ENCODE results near the gene HSP90AB1. TPM values are rescaled to one million over a fixed set of nuclear protein-coding genes. Genes with fewer than 3 reads are reported as not detected.

HSP90AB1 gene
- total RNA-seq, 1 donor: 928 TPM

GRCh38 chr6:44222486-44223318, 24.2 kb upstream of the HSP90AB1 start:
- DNase-seq (ENCODE audit: low read depth): no peak

GRCh38 chr6:44223319-44224028, 23.4 kb upstream of the HSP90AB1 start, which contains the start of gene SLC29A1:
SLC29A1 (plus strand) TSS chr6:44223595; CDS start chr6:44227314, 3,719 bp downstream.
- peak within 1 kb of the TSS; percentile 61 for H3K4me3 ChIP-seq (ENCODE audit: low read depth, low read length)
- peak; percentile 49 for DNase-seq (ENCODE audit: low read depth)
- TF ChIP-seq CTCF (IDR thresholded peaks at IDR 0.05; ENCODE audit: insufficient read depth, low read depth, low read length): peak; percentile 10

More at GRCh38 chr6:44222486-44223318, 24.2 kb upstream of the HSP90AB1 start:
- peak overlapping the region; percentile 61 for H3K4me3 ChIP-seq (ENCODE audit: low read depth, low read length)
- no peak for TF ChIP-seq CTCF (IDR thresholded peaks at IDR 0.05; ENCODE audit: insufficient read depth, low read depth, low read length)

GRCh38 chr6:44224029-44224964, 22.6 kb upstream of the HSP90AB1 start:
- no peak for DNase-seq (ENCODE audit: low read depth)
- TF ChIP-seq CTCF (IDR thresholded peaks at IDR 0.05; ENCODE audit: insufficient read depth, low read depth, low read length): no peak
- peak overlapping the region; percentile 61 for H3K4me3 ChIP-seq (ENCODE audit: low read depth, low read length)

- DNase-seq (ENCODE audit: low read depth): no peak
- TF ChIP-seq CTCF (IDR thresholded peaks at IDR 0.05; ENCODE audit: insufficient read depth, low read depth, low read length): no peak
- H3K4me3 ChIP-seq (ENCODE audit: low read depth, low read length): no peak overlapping the region
Measured at GRCh38 chr6:44224965-44225305, 22.0 kb upstream of the HSP90AB1 start.

GRCh38 chr6:44225579-44226325, 21.1 kb upstream of the HSP90AB1 start:
- TF ChIP-seq CTCF (IDR thresholded peaks at IDR 0.05; ENCODE audit: insufficient read depth, low read depth, low read length): no peak
- no peak overlapping the region for H3K4me3 ChIP-seq (ENCODE audit: low read depth, low read length)
- no peak for DNase-seq (ENCODE audit: low read depth)
